Prostate gland (tissue), 2 donors: ENCODE measurements around the gene KANK4. TPM values are rescaled to one million over a fixed set of nuclear protein-coding genes. Genes with fewer than 3 reads are reported as not detected.

Experiments
- DNase-seq: peaks from one replicate; pipeline ENCODE4 v3.0.0-alpha.2; 2019; ENCODE audit warnings: low spot score
- H3K27ac ChIP-seq, 2 donors: fragments of 200-600 bp; sonication (generic); 2 replicates each; pipeline ENCODE4 v1.5.1; 2017 to 2019
- H3K27me3 ChIP-seq: fragments of 200-600 bp; sonication (generic); replicated peaks from 2 replicates; pipeline ENCODE4 v1.5.1; 2019; ENCODE audit not compliant: insufficient read depth
- H3K36me3 ChIP-seq, 2 donors: fragments of 200-600 bp; sonication (generic); 1 replicate in 1 of 2; 2 replicates in 1 of 2; pipeline versions ENCODE4 v1.5.1 to v1.8.1; 2017 to 2019
- H3K4me1 ChIP-seq: fragments of 200-600 bp; sonication (generic); replicated peaks from 2 replicates; pipeline ENCODE4 v1.5.1; 2019
- H3K4me3 ChIP-seq, 2 donors: fragments of 200-600 bp; sonication (generic); 2 replicates each; pipeline ENCODE4 v1.5.1; 2017 to 2019
- H3K9me3 ChIP-seq: fragments of 200-600 bp; sonication (generic); 2 replicates; pipeline ENCODE4 v1.5.1; 2017
- POLR2A ChIP-seq: fragments of 450-650 bp; IDR thresholded peaks from one replicate; pipeline ENCODE4 v1.6.1; 2016; ENCODE audit warnings: antibody characterized with exemption, mild to moderate bottlenecking
- POLR2AphosphoS5 ChIP-seq: sonication (generic); formaldehyde crosslinking; IDR thresholded peaks from one replicate; pipeline ENCODE4 v1.6.1; 2017; ENCODE audit warnings: antibody characterized with exemption
- WGBS: methylation state at CpG from one replicate; pipeline ENCODE4 v1.1.5; 2018; 5-methylcytosine and 5-hydroxymethylcytosine counted together
- intact Hi-C: fragments of 100-400 bp; cut with DNase I; formaldehyde crosslinking; loops from one replicate; pipeline ENCODE4 v1.14.2; 2022
- total RNA-seq, 2 donors: library from RNA; depleted of rRNA; stranded (reverse); fragments of >200 nt; gene quantifications; one replicate each; pipeline ENCODE4 v1.1.0, GENCODE V29; 2016
- TF ChIP-seq, protein P1 (sequence below), 4 experiments: fragments of 200-600 bp in 2 of 4; fragments of 450-650 bp in 2 of 4; sonication (generic) in 2 of 4; IDR thresholded peaks; 1 replicate in 3 of 4; 2 replicates in 1 of 4; pipeline ENCODE4 v1.5.1; 2016 to 2019; ENCODE audit warnings: antibody characterized with exemption in 4 of 4, mild to moderate bottlenecking in 2 of 4, moderate library complexity in 2 of 4

KANK4 gene
- total RNA-seq, 2 donors from 2014 or later, result 6.1 to 6.8 TPM

DNA sequence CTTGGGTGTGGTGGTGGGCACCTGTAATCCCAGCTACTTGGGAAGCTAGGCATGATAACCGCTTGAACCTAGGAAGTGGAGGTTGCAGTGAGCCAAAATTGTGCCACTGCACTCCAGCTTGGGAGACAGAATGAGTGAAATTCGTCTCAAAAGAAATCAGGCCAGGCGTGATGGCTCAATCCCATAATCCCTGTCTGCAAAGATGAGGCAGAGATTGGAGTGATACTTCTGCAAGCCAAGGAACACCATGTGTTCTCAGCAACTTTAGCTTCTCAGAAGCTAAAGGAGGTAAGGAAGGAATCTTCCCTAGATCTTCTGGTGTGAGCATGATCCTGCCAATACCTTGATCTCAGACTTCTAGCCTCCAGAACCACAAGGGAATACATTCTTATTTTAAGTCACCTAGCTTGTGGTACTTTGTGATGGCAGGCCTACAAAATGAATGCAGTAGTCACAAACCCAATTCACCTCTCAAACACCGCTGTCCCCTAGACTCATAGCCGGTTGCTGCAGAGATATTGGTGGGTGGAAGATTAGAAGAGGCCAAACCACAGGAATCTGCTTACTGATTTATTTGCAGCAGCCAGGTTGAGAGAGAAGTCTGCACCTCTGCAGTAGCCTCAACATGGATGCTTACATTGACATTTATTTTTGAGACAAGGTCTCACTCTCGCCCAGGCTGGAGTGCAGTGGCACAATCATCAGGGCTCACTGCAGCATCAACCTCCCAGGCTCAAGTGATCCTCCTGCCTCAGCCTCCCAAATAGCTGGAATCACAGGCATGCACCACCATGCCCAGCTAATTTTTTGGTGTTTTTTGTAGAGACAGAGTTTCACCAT lies 105.9 kb downstream of the KANK4 start:
- Histone ChIP-seq H3K27me3 (no peaks in the 10 kb centered on the region), H3K27ac (no peak overlapping the region), H3K4me1 (no peaks in the 10 kb centered on the region), H3K4me3 (no peak overlapping the region), H3K9me3 (no peaks in the 10 kb centered on the region), H3K36me3 (no peaks in the 10 kb centered on the region)
- intact Hi-C loops, result no loop called here
- DNase-seq, result no peak
- 77% methylated on average over 6 of the region's 6 CpGs for WGBS
- no peak for TF ChIP-seq POLR2A
- no peak for TF ChIP-seq POLR2AphosphoS5
- TF ChIP-seq, protein P1, sequence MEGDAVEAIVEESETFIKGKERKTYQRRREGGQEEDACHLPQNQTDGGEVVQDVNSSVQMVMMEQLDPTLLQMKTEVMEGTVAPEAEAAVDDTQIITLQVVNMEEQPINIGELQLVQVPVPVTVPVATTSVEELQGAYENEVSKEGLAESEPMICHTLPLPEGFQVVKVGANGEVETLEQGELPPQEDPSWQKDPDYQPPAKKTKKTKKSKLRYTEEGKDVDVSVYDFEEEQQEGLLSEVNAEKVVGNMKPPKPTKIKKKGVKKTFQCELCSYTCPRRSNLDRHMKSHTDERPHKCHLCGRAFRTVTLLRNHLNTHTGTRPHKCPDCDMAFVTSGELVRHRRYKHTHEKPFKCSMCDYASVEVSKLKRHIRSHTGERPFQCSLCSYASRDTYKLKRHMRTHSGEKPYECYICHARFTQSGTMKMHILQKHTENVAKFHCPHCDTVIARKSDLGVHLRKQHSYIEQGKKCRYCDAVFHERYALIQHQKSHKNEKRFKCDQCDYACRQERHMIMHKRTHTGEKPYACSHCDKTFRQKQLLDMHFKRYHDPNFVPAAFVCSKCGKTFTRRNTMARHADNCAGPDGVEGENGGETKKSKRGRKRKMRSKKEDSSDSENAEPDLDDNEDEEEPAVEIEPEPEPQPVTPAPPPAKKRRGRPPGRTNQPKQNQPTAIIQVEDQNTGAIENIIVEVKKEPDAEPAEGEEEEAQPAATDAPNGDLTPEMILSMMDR (IDR thresholded peaks at IDR 0.05), result no peak

DNA sequence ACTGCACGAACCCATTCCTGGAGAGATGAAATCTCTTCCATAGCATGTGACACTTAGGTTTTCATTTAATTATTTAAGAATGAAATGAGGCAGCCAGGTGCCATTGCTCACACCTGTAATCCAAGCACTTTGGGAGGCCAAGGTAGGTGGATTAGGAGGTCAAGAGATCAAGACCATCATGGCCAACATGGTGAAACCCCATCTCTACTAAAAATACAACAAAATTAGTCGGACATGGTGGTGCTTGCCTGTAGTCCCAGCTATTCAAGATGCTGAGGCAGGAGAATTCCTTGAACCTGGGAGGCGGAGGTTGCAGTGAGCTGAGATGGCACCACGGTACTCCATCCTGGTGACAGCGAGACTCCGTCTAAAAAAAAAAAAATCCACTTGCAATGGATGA lies 106.8 kb downstream of the KANK4 start:
- TF ChIP-seq POLR2A (no peak), POLR2AphosphoS5 (no peak)
- TF ChIP-seq, protein P1 (IDR thresholded peaks at IDR 0.05), result no peak
- no peaks in the 10 kb centered on the region for H3K27me3 ChIP-seq
- no peak overlapping the region for H3K4me3 ChIP-seq
- no peaks in the 10 kb centered on the region for H3K36me3 ChIP-seq
- DNase-seq, result no peak
- no peaks in the 10 kb centered on the region for H3K9me3 ChIP-seq
- H3K4me1 ChIP-seq, result no peaks in the 10 kb centered on the region
- no peak overlapping the region for H3K27ac ChIP-seq
- 93% methylated on average over 6 of the region's 6 CpGs for WGBS
- intact Hi-C loops, result no loop called here

DNA sequence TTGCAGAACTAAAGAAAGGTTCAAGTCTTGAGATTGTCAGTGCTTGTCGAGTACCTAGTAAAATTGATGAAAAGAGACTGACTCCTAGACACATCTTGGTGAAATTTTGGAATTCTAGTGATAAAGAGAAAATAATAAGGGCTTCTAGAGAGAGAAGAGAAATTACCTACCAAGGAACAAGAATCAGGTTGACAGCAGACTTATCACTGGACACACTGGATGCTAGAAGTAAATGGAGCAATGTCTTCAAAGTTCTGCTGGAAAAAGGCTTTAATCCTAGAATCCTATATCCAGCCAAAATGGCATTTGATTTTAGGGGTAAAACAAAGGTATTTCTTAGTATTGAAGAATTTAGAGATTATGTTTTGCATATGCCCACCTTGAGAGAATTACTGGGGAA lies 108.3 kb downstream of the KANK4 start:
- no peaks in the 10 kb centered on the region for H3K9me3 ChIP-seq
- H3K27ac ChIP-seq, result no peak overlapping the region
- no peaks in the 10 kb centered on the region for H3K27me3 ChIP-seq
- no peak for TF ChIP-seq POLR2A
- no peak for TF ChIP-seq POLR2AphosphoS5
- H3K4me3 ChIP-seq, result no peak overlapping the region
- WGBS, result 97% methylated on average over 1 of the region's 1 CpG
- DNase-seq, result no peak
- no peaks in the 10 kb centered on the region for H3K36me3 ChIP-seq
- no peaks in the 10 kb centered on the region for H3K4me1 ChIP-seq
- intact Hi-C loops, result no loop called here

DNA sequence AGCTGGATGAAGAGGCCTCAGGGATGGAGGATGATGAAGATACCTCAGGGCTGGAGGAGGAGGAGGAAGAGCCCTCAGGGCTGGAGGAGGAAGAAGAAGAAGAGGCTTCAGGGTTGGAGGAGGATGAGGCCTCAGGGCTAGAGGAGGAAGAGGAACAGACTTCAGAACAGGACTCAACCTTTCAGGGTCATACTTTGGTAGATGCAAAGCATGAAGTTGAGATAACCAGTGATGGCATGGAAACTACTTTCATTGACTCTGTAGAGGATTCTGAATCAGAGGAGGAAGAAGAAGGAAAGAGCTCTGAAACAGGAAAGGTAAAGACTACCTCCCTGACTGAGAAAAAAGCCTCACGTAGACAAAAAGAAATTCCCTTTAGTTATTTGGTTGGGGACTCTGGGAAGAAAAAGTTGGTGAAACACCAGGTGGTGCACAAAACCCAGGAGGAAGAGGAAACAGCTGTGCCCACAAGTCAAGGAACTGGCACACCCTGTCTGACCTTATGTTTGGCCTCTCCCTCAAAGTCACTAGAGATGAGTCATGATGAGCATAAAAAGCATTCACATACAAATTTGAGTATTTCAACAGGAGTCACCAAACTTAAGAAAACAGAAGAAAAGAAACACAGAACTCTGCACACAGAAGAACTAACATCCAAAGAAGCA lies 109.2 kb downstream of the KANK4 start:
- WGBS, result 86% methylated on average over 1 of the region's 1 CpG
- intact Hi-C loops, result no loop called here
- H3K36me3 ChIP-seq, result no peaks in the 10 kb centered on the region

DNA sequence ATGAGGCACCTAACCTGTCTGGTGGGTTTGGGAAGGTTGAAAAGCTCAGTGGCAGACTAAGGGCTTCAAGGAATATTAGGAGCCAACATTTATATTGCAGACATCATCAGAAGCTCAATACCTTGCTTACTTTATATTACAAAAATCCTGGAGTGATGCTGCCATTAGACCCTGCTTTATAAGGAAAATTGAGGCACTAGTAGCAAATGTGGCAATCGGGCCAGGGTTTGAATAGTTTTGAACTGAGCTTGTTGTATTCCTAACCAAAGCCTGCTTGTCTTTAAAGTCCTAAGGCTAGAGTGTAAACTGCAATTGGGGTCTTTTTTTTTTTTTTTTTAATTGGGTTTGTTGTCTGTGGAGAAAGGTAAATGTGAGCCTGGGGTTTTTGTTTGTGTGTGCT lies 110.3 kb downstream of the KANK4 start:
- Histone ChIP-seq H3K4me1 (no peaks in the 10 kb centered on the region), H3K4me3 (no peak overlapping the region), H3K27me3 (no peaks in the 10 kb centered on the region), H3K36me3 (no peaks in the 10 kb centered on the region), H3K9me3 (no peaks in the 10 kb centered on the region), H3K27ac (no peak overlapping the region)
- TF ChIP-seq, protein P1 (IDR thresholded peaks at IDR 0.05), result no peak
- TF ChIP-seq POLR2AphosphoS5 (no peak), POLR2A (no peak)
- intact Hi-C loops, result no loop called here
- WGBS, result 46% methylated on average over 1 of the region's 1 CpG
- DNase-seq, result no peak

More for the DNA sequence above, 109.2 kb downstream of the KANK4 start:
- Histone ChIP-seq H3K4me3 (no peak overlapping the region), H3K4me1 (no peaks in the 10 kb centered on the region), H3K9me3 (no peaks in the 10 kb centered on the region), H3K27ac (no peak overlapping the region), H3K27me3 (no peaks in the 10 kb centered on the region)
- TF ChIP-seq POLR2A (no peak), POLR2AphosphoS5 (no peak)
- TF ChIP-seq, protein P1 (IDR thresholded peaks at IDR 0.05), result no peak
- DNase-seq, result no peak
